Spinal cord (tissue), 10 donors: Measurements from ENCODE around the gene TLR2. TPM values are rescaled to one million over a fixed set of nuclear protein-coding genes. Genes with fewer than 3 reads are reported as not detected.
A peak's percentile ranks its signal among the peaks of the same experiment; 100 is the strongest.

Experiments used
- DNase-seq, 6 donors: peaks; one replicate each; pipeline versions ENCODE4 v3.0.0 to v3.0.0-alpha.2; 2013 to 2015; ENCODE audit warnings: low spot score in 6 of 6, low read depth in 4 of 6
- H3K27ac ChIP-seq: one replicate; pipeline ENCODE4 v1.5.1; 2013; ENCODE audit warnings: low read depth, low read length, control low read depth
- H3K27me3 ChIP-seq: one replicate; pipeline ENCODE4 v1.6.1; 2013; ENCODE audit warnings: low read length; ENCODE audit not compliant: control insufficient read depth, insufficient read depth
- H3K36me3 ChIP-seq: one replicate; pipeline ENCODE4 v1.6.1; 2013; ENCODE audit warnings: low read length; ENCODE audit not compliant: control insufficient read depth, insufficient read depth
- H3K4me1 ChIP-seq: one replicate; pipeline ENCODE4 v1.6.1; 2013; ENCODE audit warnings: low read length; ENCODE audit not compliant: control insufficient read depth, insufficient read depth
- H3K4me3 ChIP-seq: one replicate; pipeline ENCODE4 v1.5.1; 2013; ENCODE audit warnings: low read depth, low read length, control low read depth
- H3K9me3 ChIP-seq: one replicate; pipeline ENCODE4 v1.6.1; 2013; ENCODE audit warnings: low read length; ENCODE audit not compliant: control insufficient read depth, insufficient read depth
- whole genome bisulfite sequencing: methylation state at CpG from one replicate; pipeline ENCODE4 v1.1.5; 2013; ENCODE audit warnings: missing lambda C conversion rate; ENCODE audit not compliant: insufficient coverage; 5-methylcytosine and 5-hydroxymethylcytosine counted together
- polyA plus RNA-seq, 2 donors: library from polyadenylated mRNA; unstranded; fragments of 120-200 nt; gene quantifications; one replicate each; pipeline ENCODE4 v1.2.1, GENCODE V29; 2013; ENCODE audit not compliant: insufficient read length in 2 of 2
- total RNA-seq, 2 donors: library from RNA; depleted of rRNA in 1 of 2; stranded (reverse); fragments of 120-200 nt in 1 of 2; fragments of >200 nt in 1 of 2; gene quantifications; one replicate each; pipeline versions ENCODE4 v1.2.3 to v1.2.4, GENCODE V29; 2013 to 2014
- donor health status: healthy.

Gene TLR2
- total and polyA plus RNA-seq, 4 donors: 1.2 to 12.1 (median 2.7) TPM

GRCh38 chr4:153747406-153747955 is 63.4 kb downstream of the TLR2 start:
- no peak overlapping the region for H3K27ac ChIP-seq
- H3K4me3 ChIP-seq: no peak overlapping the region
- 56% methylated on average over 2 of the region's 4 CpGs for WGBS
- DNase-seq: no peak
- no peaks in the 10 kb centered on the region for H3K4me1 ChIP-seq
- H3K36me3 ChIP-seq: peaks cover 5% of the 10 kb centered on the region
- H3K27me3 ChIP-seq: no peaks in the 10 kb centered on the region
- no peaks in the 10 kb centered on the region for H3K9me3 ChIP-seq

DNA sequence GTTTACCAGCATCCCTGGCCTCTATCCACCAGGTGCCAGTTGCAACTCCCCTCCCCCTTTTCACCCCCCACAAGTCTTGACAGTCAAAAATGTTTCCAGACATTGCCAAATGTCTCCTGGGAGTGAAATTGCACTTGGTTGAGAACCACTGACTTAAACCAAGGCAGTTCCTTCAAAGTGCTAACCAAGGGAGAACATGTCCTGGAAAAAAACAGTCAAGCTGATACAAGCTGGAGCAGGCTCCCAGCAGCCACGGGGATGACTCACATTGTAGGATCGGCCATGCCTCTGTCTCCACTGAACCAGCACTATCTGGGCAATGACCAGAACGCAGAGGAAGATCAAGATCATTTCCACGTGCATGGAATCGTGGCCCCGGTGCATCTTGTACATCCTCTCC is 64.3 kb downstream of the TLR2 start:
- 91% methylated on average over 6 of the region's 6 CpGs for WGBS
- DNase-seq: no peak

DNA sequence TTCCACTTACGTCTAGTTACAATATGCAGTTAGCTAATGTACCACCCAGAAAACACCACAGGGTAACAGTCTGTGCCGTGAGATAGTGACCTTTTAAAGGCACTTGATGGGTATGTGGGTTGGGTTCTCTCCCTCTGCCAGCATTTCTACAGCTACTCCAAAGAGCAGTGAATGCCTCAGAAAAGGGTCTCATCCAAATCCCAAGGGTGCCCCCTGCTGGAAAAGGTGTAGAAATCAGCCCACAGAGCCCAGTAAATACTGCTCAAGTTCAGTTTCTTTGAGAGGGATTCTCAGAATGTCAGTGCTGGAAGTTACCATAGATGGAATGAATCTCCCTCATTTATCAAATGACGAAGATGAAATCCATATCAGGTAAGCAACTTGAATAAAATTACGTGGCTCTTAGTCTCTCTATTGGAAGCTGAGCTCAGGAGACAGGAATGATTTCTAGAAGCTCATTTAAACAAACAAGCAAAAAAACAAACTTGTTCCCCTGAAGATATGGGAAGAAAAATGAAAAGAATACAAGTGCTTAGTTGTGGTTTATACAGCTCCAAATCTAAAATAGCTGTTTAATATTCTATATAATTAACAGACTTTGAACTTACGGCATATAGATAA is 66.2 kb downstream of the TLR2 start:
- no peak overlapping the region for H3K27ac ChIP-seq
- no peak overlapping the region for H3K4me3 ChIP-seq
- H3K27me3 ChIP-seq: no peaks in the 10 kb centered on the region
- peaks cover 5% of the 10 kb centered on the region for H3K9me3 ChIP-seq
- WGBS: no CpG with 5 or more reads among the region's 5 CpGs
- no peaks in the 10 kb centered on the region for H3K4me1 ChIP-seq
- peak in 5 of 6 donors; percentile 58 to 91 (median 73) for DNase-seq
- H3K36me3 ChIP-seq: no peaks in the 10 kb centered on the region

More for the DNA sequence above, 64.3 kb downstream of the TLR2 start:
- H3K27ac ChIP-seq: no peak overlapping the region
- H3K4me3 ChIP-seq: no peak overlapping the region
- H3K36me3 ChIP-seq: peaks cover 5% of the 10 kb centered on the region
- H3K4me1 ChIP-seq: no peaks in the 10 kb centered on the region
- H3K9me3 ChIP-seq: no peaks in the 10 kb centered on the region
- H3K27me3 ChIP-seq: no peaks in the 10 kb centered on the region

GRCh38 chr4:153755186-153755585 is 71.1 kb downstream of the TLR2 start:
- DNase-seq: no peak
- Histone ChIP-seq H3K4me1 (peaks cover 12% of the 10 kb centered on the region), H3K4me3 (no peak overlapping the region), H3K27me3 (peaks cover 3% of the 10 kb centered on the region), H3K36me3 (no peaks in the 10 kb centered on the region), H3K27ac (no peak overlapping the region), H3K9me3 (peaks cover 5% of the 10 kb centered on the region)
- WGBS: no CpG with 5 or more reads among the region's 2 CpGs

Other genes starting within 250 kb of the TLR2 start
- gene TMEM131L, start 217.9 kb upstream of the TLR2 start, total RNA-seq: 10 to 100 TPM in 1 of 2 donors, 1 to 10 TPM in 1; 6.5 to 18.1 TPM
- 10 to 100 TPM; 11.7 to 13.0 TPM for gene TMEM131L, start 217.9 kb upstream of the TLR2 start, polyA plus RNA-seq
- 10 to 100 TPM in 1 of 2 donors, 1 to 10 TPM in 1; 7.8 to 26.5 TPM for gene RNF175, start 75.7 kb downstream of the TLR2 start, total RNA-seq
- 10 to 100 TPM; 39.3 to 41.7 TPM for gene RNF175, start 75.7 kb downstream of the TLR2 start, polyA plus RNA-seq
- 10 to 100 TPM; 25.6 to 28.5 TPM for gene SFRP2, start 104.8 kb downstream of the TLR2 start, total RNA-seq
- 10 to 100 TPM; 44.7 to 66.5 TPM for gene SFRP2, start 104.8 kb downstream of the TLR2 start, polyA plus RNA-seq